Fibroblast of skin of abdomen (primary cell): ENCODE data around the gene TIAL1.
A peak's percentile ranks its signal among the peaks of the same experiment; 100 is the strongest.
"Not testable (repeated sequence)": the region's sequence is repeated elsewhere in the genome, so short reads cannot be mapped to it uniquely, and the experiment has no call there.

Source experiments
- DNase-seq: peaks from one replicate; pipeline ENCODE4 v3.0.0-alpha.2; 2013

TIAL1 gene

DNA sequence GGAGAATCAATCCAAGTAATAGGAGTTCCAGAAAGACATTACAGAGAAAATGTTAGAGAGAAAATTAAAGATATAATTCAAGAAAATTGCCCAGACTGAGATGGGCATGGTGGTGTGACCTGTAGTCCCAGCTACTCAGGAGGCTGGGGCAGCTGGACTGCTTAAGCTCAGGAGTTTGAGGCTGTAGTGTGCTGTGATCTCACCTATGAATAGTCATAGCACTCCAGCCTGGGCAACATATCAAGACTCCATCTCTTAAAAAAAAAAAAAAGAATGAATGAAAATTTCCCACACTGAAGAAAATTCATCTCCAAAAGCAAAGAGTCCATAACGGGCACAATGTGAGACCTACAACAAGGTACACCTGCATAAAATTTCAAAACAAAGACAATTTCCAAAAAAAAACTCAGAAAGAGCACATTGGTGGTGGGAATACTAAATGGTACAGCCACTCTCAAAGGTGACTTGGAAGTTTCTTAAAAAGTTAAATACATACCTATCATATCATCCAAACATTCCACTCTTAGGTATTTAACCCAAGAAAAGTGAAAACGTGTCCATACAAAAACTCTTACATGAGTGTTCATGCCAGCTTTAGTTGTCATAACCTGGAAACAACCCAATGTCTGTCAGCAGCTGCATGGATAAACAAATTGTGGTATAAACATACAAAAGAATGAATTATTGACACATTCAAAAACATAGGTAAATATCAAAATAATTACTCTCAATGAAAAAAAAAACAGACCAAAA, 47.3 kb downstream of the TIAL1 start:
- no peak for DNase-seq

DNA sequence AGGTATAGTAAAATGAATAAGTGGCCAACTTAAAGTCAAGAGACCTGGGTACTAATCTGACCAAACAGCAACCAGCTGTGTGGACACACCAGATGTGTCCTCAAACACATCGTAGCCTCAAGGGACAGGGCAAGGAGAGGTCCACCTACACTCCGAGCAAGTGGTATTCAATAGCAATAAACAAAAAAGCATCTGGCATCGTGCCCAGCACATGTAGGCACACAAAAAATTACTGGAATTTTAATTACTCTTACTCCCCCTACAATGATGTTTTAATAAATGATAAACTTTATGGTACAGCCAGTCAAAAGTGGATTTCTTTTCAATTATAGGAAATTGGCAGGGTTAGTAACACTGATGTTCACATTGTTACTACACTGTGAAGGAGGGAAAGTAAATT, 50.8 kb downstream of the TIAL1 start:
- peak; percentile 35 for DNase-seq

DNA sequence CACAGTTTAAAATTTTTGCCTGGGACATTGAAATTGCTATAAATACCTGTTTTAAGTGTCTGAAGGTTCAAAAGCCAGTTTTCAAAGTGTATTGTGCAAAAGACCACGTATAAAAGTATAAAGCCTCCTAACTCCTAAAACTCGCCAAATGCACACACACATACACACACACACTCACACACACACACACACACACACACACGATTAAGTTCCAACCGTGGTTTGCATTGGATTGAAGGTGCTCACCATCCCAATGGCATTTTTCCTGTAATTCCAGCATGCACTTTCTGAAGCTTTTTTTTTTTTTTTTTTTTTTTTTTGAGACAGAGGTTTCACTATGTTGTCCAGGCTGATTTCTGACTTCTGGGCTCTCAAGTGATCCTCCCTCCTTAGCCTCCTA, 51.5 kb downstream of the TIAL1 start:
- DNase-seq: peak; percentile 25

DNA sequence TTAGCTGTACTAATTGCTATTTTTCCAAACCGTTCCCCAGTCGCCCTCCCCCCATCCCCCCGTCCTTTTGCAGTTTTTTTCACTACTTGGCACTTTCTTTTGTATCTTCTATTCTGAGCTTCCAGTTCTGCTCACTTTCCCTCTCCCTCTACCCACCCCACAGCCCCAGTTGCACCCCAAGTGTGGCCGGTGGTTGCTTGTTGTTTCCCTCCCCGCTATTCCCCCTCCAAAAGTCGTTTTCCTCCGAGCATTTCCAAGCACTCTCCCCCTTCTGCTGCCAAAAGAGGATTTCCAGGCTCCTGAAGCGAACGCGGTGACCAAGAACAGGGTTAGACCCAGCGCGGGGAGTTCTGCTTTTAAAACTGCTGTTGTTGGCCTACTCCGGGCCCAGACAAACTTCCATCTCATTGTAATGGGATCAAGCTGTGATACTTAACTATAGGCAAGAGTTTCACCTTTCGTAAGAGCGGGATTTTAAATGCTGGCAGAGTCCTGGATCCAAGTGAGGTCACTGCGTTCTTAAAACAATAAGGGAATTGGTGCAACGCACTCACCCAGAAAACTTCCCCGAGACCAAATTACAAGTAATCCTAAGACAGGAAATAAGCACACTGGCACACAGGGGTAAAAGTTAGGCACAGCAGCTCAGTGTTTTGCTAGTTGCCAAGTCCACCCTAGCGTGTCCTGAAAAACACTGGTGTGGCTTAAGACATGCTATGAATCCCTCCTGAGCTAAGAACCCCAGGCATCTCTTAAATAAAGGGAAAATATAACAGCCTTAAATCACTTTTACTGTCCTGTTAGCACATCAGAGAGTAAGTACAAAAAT, 52.7 kb downstream of the TIAL1 start:
- no peak for DNase-seq

DNA sequence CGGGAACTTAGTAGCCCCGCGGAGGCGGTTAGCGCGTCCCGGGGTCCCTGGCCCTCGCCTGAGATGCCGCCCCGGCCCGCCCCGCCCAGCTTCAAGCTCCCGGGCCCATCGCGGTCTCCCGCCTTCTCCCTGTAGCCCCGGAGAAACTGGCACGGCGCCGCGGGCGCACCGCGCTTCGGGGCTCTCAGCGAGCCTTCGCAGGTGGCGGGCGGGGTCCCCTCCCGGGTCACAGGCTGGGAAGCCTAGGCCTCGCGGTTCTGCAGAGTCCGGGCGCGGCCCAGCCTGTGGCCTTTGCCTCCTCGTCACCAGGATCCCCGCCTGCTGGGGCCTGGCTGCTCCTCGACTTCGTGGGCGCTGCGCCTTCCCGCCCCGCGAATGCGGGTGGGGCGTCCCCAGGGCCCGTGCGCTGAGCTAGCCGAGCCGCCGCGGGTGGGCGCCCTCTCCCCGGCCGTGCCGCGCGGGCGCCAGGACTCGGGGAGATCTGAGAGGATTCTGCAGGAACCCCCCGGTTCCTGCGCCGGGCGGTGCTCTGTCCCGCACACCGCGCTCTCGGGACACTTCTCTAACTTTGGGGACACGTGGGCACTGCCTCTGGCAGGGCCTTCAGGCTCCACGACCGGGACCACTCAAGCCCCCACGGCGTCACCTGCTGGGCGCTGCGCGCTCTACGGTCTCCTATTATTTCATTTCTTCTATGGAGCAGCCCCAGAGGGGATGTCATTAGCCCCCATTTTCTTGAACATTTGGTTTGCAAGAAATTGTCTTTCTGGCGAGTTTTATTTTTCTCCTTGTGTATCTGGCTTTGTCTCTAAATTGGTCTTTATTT, 53.6 kb downstream of the TIAL1 start:
- peak; percentile 56 for DNase-seq

DNA sequence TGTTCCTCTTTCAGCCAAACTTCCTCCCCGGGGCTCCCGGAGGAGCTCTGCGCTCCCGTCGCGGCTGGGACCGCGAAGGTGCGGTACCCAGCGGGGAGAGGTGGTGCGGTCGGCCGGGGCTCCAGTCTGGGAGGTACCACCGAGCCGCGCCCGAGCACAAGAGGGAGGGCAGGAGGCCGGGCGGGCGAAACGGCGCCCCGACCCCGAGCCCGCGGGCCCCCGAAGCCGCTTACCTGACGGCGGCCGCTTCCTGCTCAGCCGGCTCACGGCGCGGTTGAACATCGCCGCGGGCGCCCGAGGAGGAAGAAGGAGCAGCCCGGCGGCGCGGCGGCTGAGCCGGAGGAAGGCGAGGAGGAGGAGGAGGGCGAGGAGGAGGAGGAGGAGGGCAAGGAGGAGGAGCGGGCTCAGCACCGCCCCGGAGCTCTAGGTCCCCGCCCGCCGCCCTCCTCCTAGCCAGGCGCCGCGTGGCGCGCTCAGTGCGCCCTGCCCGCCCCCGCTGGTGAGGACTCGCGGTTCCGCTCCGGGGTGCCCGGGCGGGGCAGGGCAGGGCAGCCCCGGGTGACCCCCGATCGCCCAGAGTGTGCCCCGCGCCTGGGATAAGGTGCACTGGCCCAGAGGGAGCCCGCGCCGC, 54.3 kb downstream of the TIAL1 start, which contains the start of gene RGS10:
Gene RGS10 (minus strand): TSS at position 363 of the 631 bp plus-strand sequence. CDS start 81 bp downstream, at position 282.
- DNase-seq: peak; percentile 84

DNA sequence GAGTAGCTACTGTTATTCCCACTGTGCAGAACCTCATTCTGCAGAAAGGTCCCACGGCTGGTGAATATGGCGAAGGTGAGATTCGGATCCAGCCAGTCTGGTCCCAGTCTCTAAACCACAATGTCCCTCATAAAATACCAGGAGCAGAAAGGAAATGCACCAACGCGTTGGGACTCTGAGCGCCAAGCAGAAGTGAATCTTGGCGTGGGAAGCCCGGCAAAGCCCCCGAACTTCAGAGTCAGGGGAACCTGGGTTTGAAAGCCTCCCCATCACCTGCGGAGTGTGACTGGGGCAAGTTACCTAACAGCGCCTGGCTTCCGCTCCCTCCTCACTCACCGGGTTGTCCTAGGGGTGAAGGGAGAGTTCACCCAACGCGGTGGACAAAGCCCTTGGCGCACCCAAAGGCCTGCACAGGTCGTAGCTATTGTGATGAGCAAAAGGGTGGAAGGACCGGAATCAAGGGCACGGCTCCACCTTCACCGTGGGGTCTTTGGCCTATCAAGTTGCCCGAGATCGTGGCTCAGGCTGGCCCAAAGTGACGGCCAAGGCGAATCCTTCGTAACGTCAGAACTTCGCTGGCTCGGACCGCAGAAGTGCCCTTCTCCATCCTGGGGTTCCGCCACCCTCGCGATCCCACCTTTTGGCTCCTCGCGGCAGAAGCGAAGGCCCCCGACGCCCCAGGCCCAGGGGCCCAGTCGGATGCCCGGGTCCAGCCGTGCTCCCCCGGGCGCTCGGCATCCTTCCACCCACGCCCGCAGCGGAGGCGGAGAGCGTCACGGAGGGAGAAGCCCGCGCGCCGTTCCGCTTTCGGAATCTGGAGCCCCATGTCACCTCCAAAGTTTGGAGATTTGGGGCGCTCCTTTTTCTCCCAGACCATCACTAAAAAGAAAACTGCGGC, 55.1 kb downstream of the TIAL1 start:
- DNase-seq: no peak

DNA sequence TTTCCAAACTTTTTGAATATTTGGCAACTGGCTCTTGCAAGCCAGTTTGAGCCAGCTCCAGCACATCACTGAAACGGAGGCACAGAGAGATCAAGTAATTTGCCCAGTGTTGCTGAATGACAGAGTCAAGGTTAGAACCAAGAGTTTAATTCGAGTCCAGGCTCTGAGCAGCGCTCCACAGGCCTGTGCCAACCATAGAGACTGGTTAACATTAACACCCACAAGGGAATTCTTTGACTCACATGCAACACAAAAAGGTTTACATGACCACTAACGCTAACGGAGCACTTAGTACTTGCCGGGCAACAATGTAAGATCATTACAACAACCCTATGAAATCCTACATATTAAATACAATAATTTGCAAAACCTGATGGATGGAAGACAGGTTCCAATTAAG, 55.7 kb downstream of the TIAL1 start:
- no peak for DNase-seq

DNA sequence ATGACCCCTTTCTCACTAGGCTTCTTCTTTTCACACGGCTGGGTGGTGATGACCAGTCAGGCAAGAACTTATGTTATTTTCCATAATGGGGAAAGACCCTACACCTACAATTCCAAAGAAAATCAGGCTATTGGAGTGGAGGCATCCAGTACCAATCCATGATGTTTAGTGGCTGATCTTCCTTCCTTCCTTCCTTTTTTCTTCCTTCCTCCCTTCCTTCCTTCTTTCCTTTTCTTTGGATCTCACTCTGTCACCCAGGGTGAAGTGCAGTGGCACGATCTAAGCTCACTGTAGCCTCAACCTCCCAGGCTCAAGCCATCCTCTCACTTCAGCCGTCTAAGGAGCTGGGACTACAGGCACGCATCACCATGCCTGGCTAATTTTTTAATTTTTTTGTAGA, 56.7 kb downstream of the TIAL1 start:
- DNase-seq: no peak

DNA sequence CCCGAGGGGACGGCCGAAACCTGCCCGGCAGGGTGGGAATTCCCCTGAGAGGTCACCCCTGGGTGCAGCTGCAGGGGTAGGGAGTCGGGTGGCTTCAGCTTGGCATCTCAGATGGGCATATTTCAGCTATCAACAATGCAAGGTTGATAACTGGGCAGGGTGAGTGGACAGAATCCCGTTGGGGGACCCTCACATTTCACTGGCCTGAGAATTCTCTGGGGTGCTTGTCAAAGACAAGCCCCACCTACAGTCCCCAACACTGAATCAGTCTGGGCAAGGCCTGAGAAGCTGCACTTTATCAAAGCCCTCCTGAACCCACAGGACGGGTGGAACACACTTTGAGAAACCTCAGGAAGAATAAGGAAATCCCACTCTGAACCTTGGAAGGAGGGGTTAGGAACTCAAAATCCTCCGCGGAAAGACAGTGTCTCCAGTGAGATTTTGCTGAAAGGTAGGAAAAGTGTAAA, 57.4 kb downstream of the TIAL1 start:
- DNase-seq: no peak

DNA sequence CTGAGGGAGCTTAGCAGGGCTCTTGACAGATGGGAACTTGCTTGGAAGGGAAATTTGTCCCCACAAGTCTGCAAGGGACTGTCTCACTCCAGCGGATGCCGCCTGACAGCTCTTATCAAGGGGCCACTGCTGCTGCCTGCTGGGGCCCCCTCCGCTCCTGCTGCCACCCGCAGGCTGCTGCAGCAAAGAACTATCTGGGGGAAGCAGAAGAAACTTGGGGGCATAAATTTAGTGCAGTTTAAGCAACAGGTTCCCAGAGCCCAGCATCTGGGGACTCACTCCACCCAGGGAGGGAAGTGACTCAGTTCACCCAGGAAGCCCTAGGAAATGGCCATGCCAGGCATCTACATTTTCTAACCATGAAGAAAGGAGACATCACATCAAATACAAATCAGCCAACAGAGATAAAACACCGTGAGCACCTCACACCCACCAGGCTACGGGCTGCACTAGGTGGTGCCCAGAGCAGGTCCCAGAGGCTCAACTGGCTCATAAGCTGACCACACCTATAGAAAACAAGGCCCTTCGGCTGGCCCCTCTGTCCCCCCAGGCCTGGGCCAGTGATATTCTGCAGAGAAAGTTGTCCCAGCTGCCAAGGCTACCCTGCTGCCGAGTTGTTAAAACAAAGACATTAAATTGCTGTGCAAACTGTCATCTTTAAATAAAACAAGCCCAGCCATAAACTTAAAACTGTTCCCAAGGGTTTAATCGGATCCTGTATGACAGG, 58.0 kb downstream of the TIAL1 start:
- DNase-seq: no peak

DNA sequence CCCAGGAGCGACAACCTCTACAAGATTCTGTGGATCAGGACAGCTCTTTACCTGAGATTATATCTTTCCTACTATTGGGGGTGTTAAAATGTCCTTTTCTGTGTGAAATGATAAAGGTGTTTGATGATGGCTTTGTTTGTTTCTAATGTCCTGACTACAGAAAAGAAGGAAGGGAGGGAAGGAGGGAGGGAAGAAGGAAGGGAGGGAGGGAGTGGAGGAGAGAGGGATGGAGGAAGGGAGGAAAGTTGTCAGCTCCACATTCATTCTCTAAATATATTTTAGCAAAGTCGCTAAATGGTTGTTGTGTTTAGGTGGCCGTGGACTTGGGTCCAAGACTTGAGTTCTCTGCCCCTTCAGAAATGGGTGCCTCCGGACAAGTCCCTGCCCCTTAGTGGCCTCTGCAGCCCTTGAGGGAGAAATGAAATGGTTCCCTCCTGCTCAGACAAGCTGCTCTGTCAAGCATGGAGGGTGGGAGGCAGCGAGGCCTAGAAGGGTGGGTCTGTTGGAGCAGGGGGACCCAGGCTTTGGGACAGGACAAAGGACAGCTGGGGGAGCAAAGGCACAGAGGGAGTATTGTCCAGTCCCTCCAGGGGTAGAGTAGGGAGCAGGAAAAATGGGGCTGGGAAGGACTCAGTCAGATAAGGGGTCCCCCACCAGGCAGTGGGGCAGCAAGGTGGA, 58.7 kb downstream of the TIAL1 start:
- no peak for DNase-seq

DNA sequence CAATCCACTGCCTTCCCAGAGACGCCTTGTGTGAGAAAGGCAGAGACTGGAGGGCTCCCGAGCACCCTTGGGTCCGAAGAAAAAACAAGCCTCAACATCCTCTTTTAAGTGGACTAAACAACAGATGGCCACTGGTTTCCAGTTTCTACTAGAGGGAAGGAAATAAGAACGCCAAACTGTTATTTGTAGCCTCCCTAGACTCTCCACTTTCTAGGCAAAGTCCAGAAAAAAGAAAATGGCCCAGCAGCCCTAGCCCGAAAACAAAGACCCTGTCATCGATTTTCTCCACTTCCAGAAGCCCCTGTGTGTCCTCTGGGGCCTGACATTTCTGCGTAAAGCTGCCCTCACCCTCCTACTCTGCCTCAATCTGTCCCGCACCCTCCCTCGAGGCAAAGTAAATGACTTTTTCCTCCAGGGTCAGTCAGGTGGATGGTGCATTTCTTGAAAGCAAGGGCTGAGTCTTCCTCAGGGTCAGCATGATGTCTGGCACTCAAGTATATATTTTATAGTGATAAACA, 60.2 kb downstream of the TIAL1 start:
- no peak for DNase-seq

DNA sequence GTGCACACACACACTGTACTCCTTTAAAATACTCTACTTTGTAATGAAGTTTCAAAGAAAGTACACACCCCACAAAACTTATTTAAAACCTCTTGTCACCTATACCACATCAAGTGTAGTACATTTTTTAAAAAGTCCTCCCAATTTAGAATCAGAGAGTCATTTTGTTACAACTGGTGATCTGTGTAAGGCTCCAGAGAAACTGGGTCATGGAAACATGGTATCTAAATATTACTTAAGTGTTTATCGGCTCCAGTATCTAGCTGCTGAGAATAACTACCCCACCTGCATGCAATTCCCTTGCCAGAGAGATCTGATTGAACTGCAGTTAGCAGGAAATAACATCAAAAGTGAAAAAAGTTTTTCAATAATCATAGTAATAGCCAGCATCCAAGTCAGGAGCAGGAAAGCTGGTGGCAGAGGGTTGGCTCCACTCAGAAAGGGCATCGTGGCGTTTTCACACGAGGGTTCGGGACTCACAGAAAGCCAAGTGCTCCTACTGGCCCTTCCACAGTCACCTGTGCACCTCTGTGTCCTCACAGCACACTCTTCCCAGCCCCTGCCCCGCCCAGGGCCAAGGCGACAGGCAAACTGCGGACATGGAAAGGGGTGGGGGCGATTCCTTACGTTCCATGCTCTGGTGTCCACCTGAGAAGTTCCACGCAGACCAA, 60.8 kb downstream of the TIAL1 start:
- DNase-seq: no peak

DNA sequence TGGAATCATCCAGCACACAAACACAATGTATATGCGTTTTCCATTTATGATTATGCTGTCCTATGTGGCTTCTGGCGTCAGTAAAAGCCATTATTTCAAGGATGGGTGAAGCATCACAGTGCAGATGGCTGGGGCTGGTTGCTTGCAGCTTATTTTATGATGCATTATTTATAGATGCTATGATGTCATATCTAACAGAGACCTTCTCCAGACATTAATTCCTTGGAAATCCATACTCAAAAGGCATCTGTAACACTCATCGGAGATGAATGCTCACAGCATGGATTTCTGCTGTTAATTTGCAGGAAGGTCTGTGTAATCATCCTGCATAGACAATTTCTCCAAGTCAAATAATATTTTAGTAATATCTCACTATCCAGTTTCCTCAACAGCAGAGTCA, 61.5 kb downstream of the TIAL1 start:
- peak; percentile 79 for DNase-seq

DNA sequence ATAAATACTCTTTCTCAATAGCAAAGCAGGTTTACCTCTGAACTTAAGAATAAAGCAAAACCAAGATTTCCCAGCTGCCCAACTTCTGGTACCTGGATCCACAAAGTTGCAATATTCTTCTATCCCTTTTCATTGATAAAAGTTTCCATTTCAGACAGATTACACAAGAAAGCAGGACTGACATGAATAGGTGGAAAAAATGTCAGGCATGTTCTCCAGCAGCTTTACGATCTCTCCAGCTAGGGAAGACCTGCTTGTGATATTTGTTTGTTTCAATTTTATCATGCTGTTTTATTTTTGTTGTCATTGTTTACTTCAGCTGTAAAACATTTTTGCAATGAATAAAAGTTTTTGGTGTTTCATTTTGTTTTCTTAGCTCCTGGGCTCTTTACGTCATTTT, 63.3 kb downstream of the TIAL1 start:
- no peak for DNase-seq

DNA sequence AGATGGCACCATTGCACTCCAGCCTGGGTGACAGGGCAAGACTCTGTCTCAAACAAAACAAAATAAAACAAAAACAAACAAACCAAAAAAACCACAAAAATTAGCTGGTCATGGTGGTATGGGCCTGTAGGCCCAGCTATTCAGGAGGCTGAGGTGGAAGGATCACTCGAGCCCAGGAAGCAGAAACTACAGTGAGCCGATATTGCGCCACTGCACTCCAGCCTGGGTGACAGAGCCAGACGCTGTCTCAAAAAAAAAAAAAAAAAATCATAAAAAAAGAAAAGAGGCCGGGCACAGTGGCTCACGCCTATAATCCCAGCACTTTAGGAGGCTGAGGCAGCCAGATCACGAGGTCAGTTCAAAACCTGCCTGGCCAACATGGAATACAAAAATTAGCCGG, 64.0 kb downstream of the TIAL1 start:
- DNase-seq: not testable (repeated sequence)

DNA sequence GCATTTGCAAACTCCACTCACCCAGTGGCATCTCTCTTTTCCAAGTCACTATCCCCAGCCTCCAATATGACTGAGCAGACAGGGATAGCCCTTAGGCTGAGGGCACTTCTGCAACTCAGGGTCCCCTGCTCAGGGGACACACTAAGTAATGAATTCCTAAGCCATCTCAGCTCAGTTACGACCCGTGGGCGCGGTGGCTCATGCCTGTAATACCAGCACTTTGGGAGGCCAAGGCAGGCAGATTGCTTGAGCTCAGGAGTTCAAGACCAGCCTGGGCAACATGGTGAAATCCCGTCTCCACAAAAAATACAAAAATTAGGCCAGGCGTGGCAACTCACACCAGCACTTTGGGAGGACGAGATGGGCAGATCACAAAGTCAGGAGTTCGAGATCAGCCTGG, 64.5 kb downstream of the TIAL1 start:
- not testable (repeated sequence) for DNase-seq

DNA sequence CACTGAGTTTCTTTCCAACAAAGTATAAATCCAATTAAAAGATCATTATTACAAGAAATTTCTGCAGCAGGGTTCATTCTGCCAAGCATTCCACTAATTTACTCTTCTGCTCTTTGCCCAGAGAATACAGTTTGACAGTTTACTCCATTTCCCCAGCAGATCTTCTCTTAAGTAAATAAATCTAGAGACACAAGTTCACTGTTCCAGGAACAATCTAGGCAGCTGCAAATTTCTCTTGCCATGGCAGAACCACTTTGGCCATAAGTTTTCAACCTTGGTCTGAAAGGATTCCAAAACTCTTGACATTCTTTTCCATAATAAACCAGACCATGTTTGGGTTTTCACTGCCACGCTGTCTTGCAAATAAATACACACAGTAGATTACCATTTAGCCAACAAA, 65.7 kb downstream of the TIAL1 start:
- peak; percentile 24 for DNase-seq
